GM12878 (cell line): Measurements from ENCODE around the gene RAB7B.

Source experiments
- BHLHE40 ChIP-seq, 2 experiments: fragments of 450-650 bp in 1 of 2; IDR thresholded peaks; 2 replicates each; pipeline ENCODE4 v1.6.1; 2011 to 2017; ENCODE audit warnings: low read depth in 2 of 2, borderline replicate concordance in 1 of 2, improper control_type of control experiment in 1 of 2, low read length in 1 of 2, mild to moderate bottlenecking in 1 of 2
- CREM ChIP-seq: IDR thresholded peaks from 2 replicates; pipeline ENCODE4 v1.6.1; 2014; ENCODE audit warnings: antibody characterized with exemption, low read depth
- EP300 ChIP-seq, 2 experiments: fragments of 150-350 bp in 1 of 2; IDR thresholded peaks; 2 replicates each; pipeline ENCODE4 v1.6.1; 2011 to 2012; ENCODE audit warnings: low read depth in 2 of 2, low read length in 2 of 2, borderline replicate concordance in 1 of 2, improper control_type of control experiment in 1 of 2, inconsistent platforms in 1 of 2; ENCODE audit not compliant: control insufficient read depth in 1 of 2
- FOS ChIP-seq: IDR thresholded peaks from 3 replicates; pipeline ENCODE4 v1.6.1; 2011; ENCODE audit warnings: borderline replicate concordance; ENCODE audit not compliant: insufficient read length; ENCODE audit errors: extremely low read depth
- POLR2AphosphoS5 ChIP-seq: IDR thresholded peaks from 2 replicates; pipeline ENCODE4 v1.6.1; 2011; ENCODE audit warnings: mild to moderate bottlenecking, low read length, inconsistent platforms
- SIN3A ChIP-seq: IDR thresholded peaks from 2 replicates; pipeline ENCODE4 v1.6.1; 2012; ENCODE audit warnings: low read depth, low read length, improper control_type of control experiment
- ZZZ3 ChIP-seq: IDR thresholded peaks from 2 replicates; pipeline ENCODE4 v1.6.1; 2011; ENCODE audit warnings: low read depth; ENCODE audit not compliant: control insufficient read depth, insufficient read length
- TF ChIP-seq, protein P1 (sequence below), 3 experiments: IDR thresholded peaks in 2 of 3; conservative IDR thresholded peaks in 1 of 3; 2 replicates each; pipeline ENCODE4 v1.5.1; 2011; ENCODE audit warnings: low read depth in 3 of 3, low read length in 3 of 3, mild to moderate bottlenecking in 3 of 3, control low read depth in 2 of 3, moderate library complexity in 2 of 3, inconsistent platforms in 1 of 3, mixed read lengths in 1 of 3; ENCODE audit not compliant: control insufficient read depth in 2 of 3, insufficient read depth in 1 of 3; ENCODE audit errors: extremely low read depth in 1 of 3
- TF ChIP-seq, protein P2 (sequence below): IDR thresholded peaks from 2 replicates; pipeline ENCODE4 v1.6.1; 2012; ENCODE audit warnings: low read depth, low read length, improper control_type of control experiment
- TF ChIP-seq, protein P3 (sequence below): fragments of 450-650 bp; formaldehyde crosslinking; IDR thresholded peaks from 2 replicates; pipeline ENCODE4 v1.4.0; 2022; ENCODE audit warnings: mild to moderate bottlenecking, moderate library complexity
- TF ChIP-seq, protein P4 (sequence below): fragments of 150-350 bp; IDR thresholded peaks from 2 replicates; pipeline ENCODE4 v1.6.1; 2016; ENCODE audit warnings: low read depth, low read length

DNA sequence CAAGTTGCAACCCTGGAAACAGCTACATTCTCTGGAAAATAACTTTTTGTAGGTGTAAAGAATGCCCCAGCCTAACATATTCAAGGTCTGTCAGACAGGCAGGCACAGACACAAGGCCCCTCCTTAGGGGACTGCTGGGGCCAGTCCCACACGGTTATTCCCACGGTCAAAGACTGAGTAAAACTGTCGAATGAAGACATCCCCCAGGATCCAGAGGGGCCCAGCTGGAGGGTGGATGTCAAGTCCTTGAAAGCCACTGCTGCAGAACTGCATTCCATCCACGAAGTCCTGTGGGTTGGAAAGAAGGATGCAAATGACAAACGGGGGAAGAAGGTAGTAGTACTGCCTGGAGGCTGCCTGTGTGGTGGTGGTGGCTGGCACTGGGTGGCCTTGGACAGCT lies 6.9 kb upstream of the RAB7B start:
- TF ChIP-seq, protein P1, sequence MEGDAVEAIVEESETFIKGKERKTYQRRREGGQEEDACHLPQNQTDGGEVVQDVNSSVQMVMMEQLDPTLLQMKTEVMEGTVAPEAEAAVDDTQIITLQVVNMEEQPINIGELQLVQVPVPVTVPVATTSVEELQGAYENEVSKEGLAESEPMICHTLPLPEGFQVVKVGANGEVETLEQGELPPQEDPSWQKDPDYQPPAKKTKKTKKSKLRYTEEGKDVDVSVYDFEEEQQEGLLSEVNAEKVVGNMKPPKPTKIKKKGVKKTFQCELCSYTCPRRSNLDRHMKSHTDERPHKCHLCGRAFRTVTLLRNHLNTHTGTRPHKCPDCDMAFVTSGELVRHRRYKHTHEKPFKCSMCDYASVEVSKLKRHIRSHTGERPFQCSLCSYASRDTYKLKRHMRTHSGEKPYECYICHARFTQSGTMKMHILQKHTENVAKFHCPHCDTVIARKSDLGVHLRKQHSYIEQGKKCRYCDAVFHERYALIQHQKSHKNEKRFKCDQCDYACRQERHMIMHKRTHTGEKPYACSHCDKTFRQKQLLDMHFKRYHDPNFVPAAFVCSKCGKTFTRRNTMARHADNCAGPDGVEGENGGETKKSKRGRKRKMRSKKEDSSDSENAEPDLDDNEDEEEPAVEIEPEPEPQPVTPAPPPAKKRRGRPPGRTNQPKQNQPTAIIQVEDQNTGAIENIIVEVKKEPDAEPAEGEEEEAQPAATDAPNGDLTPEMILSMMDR (IDR thresholded peaks at IDR 0.05 in 2 of 3, conservative IDR thresholded peaks at IDR 0.05 in 1 of 3; ENCODE audit: control insufficient read depth in 2 of 3, extremely low read depth in 1 of 3, insufficient read depth in 1 of 3, low read depth in 3 of 3, low read length in 3 of 3): no peak
- TF ChIP-seq SIN3A (no peak), BHLHE40 (IDR thresholded peaks at IDR 0.05; ENCODE audit: borderline replicate concordance in 1 of 2, low read depth in 2 of 2, low read length in 1 of 2) (no peak), CREM (no peak), EP300 (IDR thresholded peaks at IDR 0.05; ENCODE audit: borderline replicate concordance in 1 of 2, control insufficient read depth in 1 of 2, low read depth in 2 of 2, low read length in 2 of 2) (no peak), ZZZ3 (no peak), FOS (no peak), POLR2AphosphoS5 (no peak)
- TF ChIP-seq, protein P2, sequence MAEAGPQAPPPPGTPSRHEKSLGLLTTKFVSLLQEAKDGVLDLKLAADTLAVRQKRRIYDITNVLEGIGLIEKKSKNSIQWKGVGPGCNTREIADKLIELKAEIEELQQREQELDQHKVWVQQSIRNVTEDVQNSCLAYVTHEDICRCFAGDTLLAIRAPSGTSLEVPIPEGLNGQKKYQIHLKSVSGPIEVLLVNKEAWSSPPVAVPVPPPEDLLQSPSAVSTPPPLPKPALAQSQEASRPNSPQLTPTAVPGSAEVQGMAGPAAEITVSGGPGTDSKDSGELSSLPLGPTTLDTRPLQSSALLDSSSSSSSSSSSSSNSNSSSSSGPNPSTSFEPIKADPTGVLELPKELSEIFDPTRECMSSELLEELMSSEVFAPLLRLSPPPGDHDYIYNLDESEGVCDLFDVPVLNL: no peak
- TF ChIP-seq, protein P3, sequence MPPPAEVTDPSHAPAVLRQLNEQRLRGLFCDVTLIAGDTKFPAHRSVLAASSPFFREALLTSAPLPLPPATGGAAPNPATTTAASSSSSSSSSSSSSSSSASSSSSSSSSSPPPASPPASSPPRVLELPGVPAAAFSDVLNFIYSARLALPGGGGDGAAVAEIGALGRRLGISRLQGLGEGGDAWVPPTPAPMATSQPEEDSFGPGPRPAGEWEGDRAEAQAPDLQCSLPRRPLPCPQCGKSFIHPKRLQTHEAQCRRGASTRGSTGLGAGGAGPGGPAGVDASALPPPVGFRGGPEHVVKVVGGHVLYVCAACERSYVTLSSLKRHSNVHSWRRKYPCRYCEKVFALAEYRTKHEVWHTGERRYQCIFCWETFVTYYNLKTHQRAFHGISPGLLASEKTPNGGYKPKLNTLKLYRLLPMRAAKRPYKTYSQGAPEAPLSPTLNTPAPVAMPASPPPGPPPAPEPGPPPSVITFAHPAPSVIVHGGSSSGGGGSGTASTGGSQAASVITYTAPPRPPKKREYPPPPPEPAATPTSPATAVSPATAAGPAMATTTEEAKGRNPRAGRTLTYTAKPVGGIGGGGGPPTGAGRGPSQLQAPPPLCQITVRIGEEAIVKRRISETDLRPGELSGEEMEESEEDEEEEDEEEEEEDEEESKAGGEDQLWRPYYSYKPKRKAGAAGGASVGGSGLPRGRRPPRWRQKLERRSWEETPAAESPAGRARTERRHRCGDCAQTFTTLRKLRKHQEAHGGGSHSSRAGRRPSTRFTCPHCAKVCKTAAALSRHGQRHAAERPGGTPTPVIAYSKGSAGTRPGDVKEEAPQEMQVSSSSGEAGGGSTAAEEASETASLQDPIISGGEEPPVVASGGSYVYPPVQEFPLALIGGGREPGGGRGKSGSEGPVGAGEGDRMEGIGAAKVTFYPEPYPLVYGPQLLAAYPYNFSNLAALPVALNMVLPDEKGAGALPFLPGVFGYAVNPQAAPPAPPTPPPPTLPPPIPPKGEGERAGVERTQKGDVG (CRISPR knock-in tag): no peak
- TF ChIP-seq, protein P4, sequence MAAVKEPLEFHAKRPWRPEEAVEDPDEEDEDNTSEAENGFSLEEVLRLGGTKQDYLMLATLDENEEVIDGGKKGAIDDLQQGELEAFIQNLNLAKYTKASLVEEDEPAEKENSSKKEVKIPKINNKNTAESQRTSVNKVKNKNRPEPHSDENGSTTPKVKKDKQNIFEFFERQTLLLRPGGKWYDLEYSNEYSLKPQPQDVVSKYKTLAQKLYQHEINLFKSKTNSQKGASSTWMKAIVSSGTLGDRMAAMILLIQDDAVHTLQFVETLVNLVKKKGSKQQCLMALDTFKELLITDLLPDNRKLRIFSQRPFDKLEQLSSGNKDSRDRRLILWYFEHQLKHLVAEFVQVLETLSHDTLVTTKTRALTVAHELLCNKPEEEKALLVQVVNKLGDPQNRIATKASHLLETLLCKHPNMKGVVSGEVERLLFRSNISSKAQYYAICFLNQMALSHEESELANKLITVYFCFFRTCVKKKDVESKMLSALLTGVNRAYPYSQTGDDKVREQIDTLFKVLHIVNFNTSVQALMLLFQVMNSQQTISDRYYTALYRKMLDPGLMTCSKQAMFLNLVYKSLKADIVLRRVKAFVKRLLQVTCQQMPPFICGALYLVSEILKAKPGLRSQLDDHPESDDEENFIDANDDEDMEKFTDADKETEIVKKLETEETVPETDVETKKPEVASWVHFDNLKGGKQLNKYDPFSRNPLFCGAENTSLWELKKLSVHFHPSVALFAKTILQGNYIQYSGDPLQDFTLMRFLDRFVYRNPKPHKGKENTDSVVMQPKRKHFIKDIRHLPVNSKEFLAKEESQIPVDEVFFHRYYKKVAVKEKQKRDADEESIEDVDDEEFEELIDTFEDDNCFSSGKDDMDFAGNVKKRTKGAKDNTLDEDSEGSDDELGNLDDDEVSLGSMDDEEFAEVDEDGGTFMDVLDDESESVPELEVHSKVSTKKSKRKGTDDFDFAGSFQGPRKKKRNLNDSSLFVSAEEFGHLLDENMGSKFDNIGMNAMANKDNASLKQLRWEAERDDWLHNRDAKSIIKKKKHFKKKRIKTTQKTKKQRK: no peak
